Endothelial cell (in vitro differentiated cells): ENCODE data around the gene ALDH3B1. TPM values are rescaled to one million over a fixed set of nuclear protein-coding genes. Genes with fewer than 3 reads are reported as not detected.
"Not testable (repeated sequence)": the region's sequence is repeated elsewhere in the genome, so short reads cannot be mapped to it uniquely, and the experiment has no call there.

Experiments used
- DNase-seq: peaks from one replicate; pipeline ENCODE4 v3.0.0; 2021; ENCODE audit warnings: low spot score
- H3K27ac Mint-ChIP-seq: one replicate; pipeline ENCODE4 v1.8.0; 2021; ENCODE audit warnings: mixed read lengths, inconsistent platforms; ENCODE audit not compliant: unreplicated experiment
- H3K27me3 Mint-ChIP-seq: one replicate; pipeline ENCODE4 v1.8.0; 2021; ENCODE audit warnings: mild to moderate bottlenecking, moderate library complexity, mixed read lengths, inconsistent platforms; ENCODE audit not compliant: unreplicated experiment
- H3K36me3 Mint-ChIP-seq: one replicate; pipeline ENCODE4 v1.8.0; 2021; ENCODE audit warnings: mild to moderate bottlenecking, low read depth, mixed read lengths, inconsistent platforms; ENCODE audit not compliant: unreplicated experiment
- H3K4me1 Mint-ChIP-seq: one replicate; pipeline ENCODE4 v1.8.0; 2021; ENCODE audit warnings: mild to moderate bottlenecking, mixed read lengths, inconsistent platforms; ENCODE audit not compliant: unreplicated experiment
- H3K4me3 Mint-ChIP-seq: one replicate; pipeline ENCODE4 v1.8.0; 2021; ENCODE audit warnings: mild to moderate bottlenecking, mixed read lengths, inconsistent platforms; ENCODE audit not compliant: unreplicated experiment
- H3K9me3 Mint-ChIP-seq: one replicate; pipeline ENCODE4 v1.8.0; 2021; ENCODE audit warnings: mixed read lengths, inconsistent platforms; ENCODE audit not compliant: unreplicated experiment
- long read RNA-seq: library from polyadenylated mRNA; unstranded; transcript quantifications from one replicate; pipeline ENCODE4 v2.0.0, GENCODE V29; 2020; ENCODE audit not compliant: unreplicated experiment
- total RNA-seq: library from RNA; stranded (reverse); fragmentation: NEBNext Ultra II Directional; extraction: Animal tissue kit (Norgen Biotek cat#: 25700); gene quantifications from one replicate; pipeline ENCODE4 v1.2.1, GENCODE V29; 2021; ENCODE audit not compliant: unreplicated experiment
- TF ChIP-seq, protein P1 (sequence below): fragments of 200-600 bp; sonication (generic); IDR thresholded peaks from one replicate; pipeline ENCODE4 v1.5.0; 2021; ENCODE audit warnings: antibody characterized with exemption; ENCODE audit not compliant: unreplicated experiment

Gene ALDH3B1
- total RNA-seq = not detected
- long read RNA-seq = 0 reads

- H3K27ac Mint-ChIP-seq = no peak within 1 kb of the TSS
- TF ChIP-seq, protein P1, sequence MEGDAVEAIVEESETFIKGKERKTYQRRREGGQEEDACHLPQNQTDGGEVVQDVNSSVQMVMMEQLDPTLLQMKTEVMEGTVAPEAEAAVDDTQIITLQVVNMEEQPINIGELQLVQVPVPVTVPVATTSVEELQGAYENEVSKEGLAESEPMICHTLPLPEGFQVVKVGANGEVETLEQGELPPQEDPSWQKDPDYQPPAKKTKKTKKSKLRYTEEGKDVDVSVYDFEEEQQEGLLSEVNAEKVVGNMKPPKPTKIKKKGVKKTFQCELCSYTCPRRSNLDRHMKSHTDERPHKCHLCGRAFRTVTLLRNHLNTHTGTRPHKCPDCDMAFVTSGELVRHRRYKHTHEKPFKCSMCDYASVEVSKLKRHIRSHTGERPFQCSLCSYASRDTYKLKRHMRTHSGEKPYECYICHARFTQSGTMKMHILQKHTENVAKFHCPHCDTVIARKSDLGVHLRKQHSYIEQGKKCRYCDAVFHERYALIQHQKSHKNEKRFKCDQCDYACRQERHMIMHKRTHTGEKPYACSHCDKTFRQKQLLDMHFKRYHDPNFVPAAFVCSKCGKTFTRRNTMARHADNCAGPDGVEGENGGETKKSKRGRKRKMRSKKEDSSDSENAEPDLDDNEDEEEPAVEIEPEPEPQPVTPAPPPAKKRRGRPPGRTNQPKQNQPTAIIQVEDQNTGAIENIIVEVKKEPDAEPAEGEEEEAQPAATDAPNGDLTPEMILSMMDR = no peak
- H3K9me3 Mint-ChIP-seq = no peaks in the 10 kb centered on the region
- DNase-seq = no peak
- no peaks in the 10 kb centered on the region for H3K36me3 Mint-ChIP-seq
- H3K27me3 Mint-ChIP-seq = peaks cover 6% of the 10 kb centered on the region
- H3K4me1 Mint-ChIP-seq = peaks cover 7% of the 10 kb centered on the region
- no peak within 1 kb of the TSS for H3K4me3 Mint-ChIP-seq
Measured at GRCh38 chr11:68010090-68011041, at the start of gene ALDH3B1. Gene ALDH3B1, plus strand, starts transcription at chr11:68010327. Its CDS starts 4,971 bp downstream, at chr11:68015298.

DNA sequence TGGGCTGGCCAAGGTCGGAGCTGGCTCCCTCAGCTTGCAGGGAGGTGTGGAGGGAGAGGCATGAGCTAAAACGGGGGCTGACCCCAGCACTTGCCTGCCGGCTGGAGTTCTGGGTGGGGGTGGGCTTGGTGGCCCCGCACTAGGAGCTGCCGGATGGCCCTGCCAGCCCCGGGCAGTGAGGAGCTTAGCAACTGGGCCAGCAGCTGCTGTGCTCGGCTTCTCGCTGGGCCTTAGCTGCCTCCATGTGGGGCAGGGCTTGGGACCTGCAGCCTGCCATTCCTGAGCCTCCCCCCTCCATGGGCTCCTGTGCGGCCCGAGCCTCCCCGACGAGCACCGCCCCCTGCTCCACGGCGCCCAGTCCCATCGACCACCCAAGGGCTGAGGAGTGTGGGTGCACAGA, 46.9 kb upstream of the ALDH3B1 start:
- H3K4me1 Mint-ChIP-seq, H3K27me3 Mint-ChIP-seq, H3K9me3 Mint-ChIP-seq: not testable (repeated sequence)

GRCh38 chr11:67963879-67964278, 46.2 kb upstream of the ALDH3B1 start:
- H3K4me1 Mint-ChIP-seq, H3K9me3 Mint-ChIP-seq, H3K36me3 Mint-ChIP-seq, H3K27me3 Mint-ChIP-seq, H3K27ac Mint-ChIP-seq, H3K4me3 Mint-ChIP-seq, DNase-seq: not testable (repeated sequence)

More for the DNA sequence above, 46.9 kb upstream of the ALDH3B1 start:
- not testable (repeated sequence) for DNase-seq, H3K4me3 Mint-ChIP-seq, H3K27ac Mint-ChIP-seq, H3K36me3 Mint-ChIP-seq

DNA sequence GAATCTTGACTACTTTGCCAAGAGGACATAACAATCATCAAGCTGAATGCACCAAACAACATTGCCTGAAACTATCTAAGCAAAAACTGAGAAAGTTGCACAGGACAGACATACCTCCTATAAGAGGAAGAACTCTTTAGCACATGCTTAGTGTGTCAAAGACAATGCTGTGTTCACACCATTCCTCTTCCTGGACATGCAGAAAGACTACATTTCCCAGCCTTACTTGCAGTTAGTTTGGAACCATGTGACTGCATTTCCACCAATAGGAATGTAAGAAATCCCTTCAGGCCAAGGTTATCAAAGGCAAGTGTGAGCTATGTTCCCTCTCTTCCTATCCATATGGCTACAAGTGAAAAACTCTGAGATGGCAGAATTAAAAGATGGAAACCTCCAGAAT, 45.4 kb upstream of the ALDH3B1 start:
- H3K4me3 Mint-ChIP-seq, DNase-seq, H3K27me3 Mint-ChIP-seq, H3K9me3 Mint-ChIP-seq, H3K4me1 Mint-ChIP-seq, H3K27ac Mint-ChIP-seq, H3K36me3 Mint-ChIP-seq: not testable (repeated sequence)

DNA sequence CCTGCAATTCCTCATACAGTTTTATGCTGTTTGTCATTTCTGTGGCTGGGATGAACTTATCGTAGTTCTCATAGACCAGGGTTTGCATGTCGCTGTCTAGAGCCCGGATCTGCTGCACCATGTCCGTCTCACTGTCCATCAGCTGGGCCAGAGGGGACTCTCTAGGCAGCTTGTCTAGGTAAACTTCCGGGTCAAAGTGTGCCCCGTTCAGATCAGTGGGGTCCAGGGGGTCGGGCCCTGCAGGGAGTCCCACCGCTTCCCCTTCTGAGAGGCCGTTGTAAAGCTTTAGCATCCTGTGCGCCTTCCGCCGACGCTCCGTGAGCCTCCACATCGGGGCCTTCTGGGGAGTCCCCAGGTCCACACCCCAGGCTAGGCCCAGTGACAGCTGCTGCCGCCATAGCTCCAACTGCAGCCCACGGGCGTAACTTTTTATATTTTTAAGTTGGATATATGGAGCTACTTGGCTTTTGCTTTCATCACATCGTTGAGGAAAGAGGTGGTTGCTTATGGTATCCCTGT, 44.2 kb upstream of the ALDH3B1 start:
- H3K4me3 Mint-ChIP-seq, H3K9me3 Mint-ChIP-seq, H3K27me3 Mint-ChIP-seq, DNase-seq, H3K27ac Mint-ChIP-seq, H3K36me3 Mint-ChIP-seq, H3K4me1 Mint-ChIP-seq: not testable (repeated sequence)

- H3K4me3 Mint-ChIP-seq, H3K4me1 Mint-ChIP-seq, H3K27me3 Mint-ChIP-seq, H3K27ac Mint-ChIP-seq, H3K36me3 Mint-ChIP-seq, DNase-seq, H3K9me3 Mint-ChIP-seq: not testable (repeated sequence)
Measured at GRCh38 chr11:67974746-67975145, 35.4 kb upstream of the ALDH3B1 start.

DNA sequence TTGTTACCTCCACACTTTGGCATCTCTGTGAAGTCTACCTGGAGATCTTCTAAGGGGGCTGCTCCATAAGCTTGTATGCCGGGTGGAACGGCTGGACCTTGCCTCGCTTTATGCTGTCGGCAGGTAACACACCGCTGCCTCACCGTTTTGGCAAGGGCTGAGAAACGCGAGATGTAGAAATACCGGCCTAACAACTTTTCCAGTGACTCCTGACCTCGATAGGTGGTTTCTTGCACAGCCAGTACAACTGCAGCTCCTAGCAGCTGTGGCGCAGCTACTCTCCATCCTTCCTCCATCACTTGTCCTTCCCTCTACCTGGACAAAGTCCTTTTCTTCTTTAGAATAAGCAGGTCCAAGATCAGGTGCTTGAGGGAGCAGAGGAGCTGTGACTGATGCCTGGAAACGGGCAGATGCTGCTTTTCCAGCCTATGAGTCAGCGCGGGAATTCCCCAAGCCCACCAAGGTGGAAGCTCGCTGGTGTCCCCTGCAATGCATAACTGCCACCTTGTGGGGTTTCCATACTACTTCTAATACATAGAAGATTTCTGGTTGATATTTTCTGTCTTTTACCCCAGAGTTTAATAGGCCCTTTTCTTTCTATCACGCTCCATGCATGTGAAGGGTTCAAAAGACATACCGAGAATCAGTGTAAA, 31.2 kb upstream of the ALDH3B1 start:
- H3K4me3 Mint-ChIP-seq, H3K36me3 Mint-ChIP-seq, DNase-seq, H3K4me1 Mint-ChIP-seq, H3K9me3 Mint-ChIP-seq, H3K27me3 Mint-ChIP-seq, H3K27ac Mint-ChIP-seq: not testable (repeated sequence)

DNA sequence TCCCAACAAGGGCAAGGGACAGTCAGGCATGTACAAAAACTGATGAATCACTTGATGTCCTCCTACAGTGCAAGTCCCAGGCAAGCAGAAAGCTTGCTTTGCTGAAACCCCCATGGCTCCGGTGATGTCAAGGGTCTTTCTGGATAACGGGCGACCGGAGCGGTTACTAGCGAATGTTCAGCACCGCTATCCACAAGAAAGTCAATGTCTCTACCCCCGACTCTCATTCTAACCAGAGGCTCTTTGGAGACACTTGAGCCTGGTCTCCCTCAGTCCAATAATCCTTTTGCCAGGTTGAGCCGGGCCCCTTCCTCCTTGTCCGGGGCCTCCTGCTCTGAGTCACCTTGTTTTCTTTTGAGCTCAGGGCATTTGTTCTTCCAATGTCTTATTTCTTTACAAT, 28.9 kb upstream of the ALDH3B1 start:
- not testable (repeated sequence) for H3K4me3 Mint-ChIP-seq, H3K36me3 Mint-ChIP-seq, H3K4me1 Mint-ChIP-seq, H3K27me3 Mint-ChIP-seq, H3K27ac Mint-ChIP-seq, DNase-seq, H3K9me3 Mint-ChIP-seq

- not testable (repeated sequence) for DNase-seq, H3K36me3 Mint-ChIP-seq, H3K4me3 Mint-ChIP-seq, H3K27ac Mint-ChIP-seq, H3K27me3 Mint-ChIP-seq, H3K4me1 Mint-ChIP-seq, H3K9me3 Mint-ChIP-seq
Measured at GRCh38 chr11:67982255-67982857, 27.8 kb upstream of the ALDH3B1 start.
